Retinal pigment epithelial cell (primary cell): ENCODE data around the gene ADSS1.
A peak's percentile ranks its signal among the peaks of the same experiment; 100 is the strongest.

Experiments used
- DNase-seq: peaks from one replicate; pipeline ENCODE4 v3.0.0-alpha.2; 2010; ENCODE audit warnings: low read depth
- H3K4me3 ChIP-seq: 2 replicates; pipeline ENCODE4 v1.5.1; 2011; ENCODE audit warnings: mild to moderate bottlenecking, low read length, control low read depth, moderate library complexity
- CTCF ChIP-seq: conservative IDR thresholded peaks from 2 replicates; pipeline ENCODE4 v1.5.1; 2011; ENCODE audit warnings: low read depth, low read length, control low read depth, inconsistent platforms

The ADSS1 gene

GRCh38 chr14:104689109-104689880 lies 34.7 kb upstream of the ADSS1 start, which contains the start of gene INF2:
TSS of gene INF2 (plus strand) at chr14:104689618. CDS start at chr14:104701366, 11,748 bp downstream.
- no peak for TF ChIP-seq CTCF
- H3K4me3 ChIP-seq: peak within 1 kb of the TSS; percentile 63
- DNase-seq: no peak

GRCh38 chr14:104689881-104690711 lies 33.9 kb upstream of the ADSS1 start:
- no peak for TF ChIP-seq CTCF
- peak overlapping the region; percentile 63 for H3K4me3 ChIP-seq
- DNase-seq: no peak

GRCh38 chr14:104690861-104691455 lies 33.1 kb upstream of the ADSS1 start:
- no peak for DNase-seq
- TF ChIP-seq CTCF: no peak
- peak overlapping the region; percentile 63 for H3K4me3 ChIP-seq

- DNase-seq: no peak
- TF ChIP-seq CTCF: no peak
- peak overlapping the region; percentile 63 for H3K4me3 ChIP-seq
Observed at GRCh38 chr14:104691546-104692260, 32.3 kb upstream of the ADSS1 start.

- no peak overlapping the region for H3K4me3 ChIP-seq
- TF ChIP-seq CTCF: no peak
- no peak for DNase-seq
Observed at GRCh38 chr14:104692261-104692938, 31.6 kb upstream of the ADSS1 start.

- no peak overlapping the region for H3K4me3 ChIP-seq
- no peak for TF ChIP-seq CTCF
- DNase-seq: no peak
Observed at GRCh38 chr14:104692939-104693315, 31.1 kb upstream of the ADSS1 start.
